Breast epithelium (tissue), 3 donors: ENCODE data around the gene MSH5.
"Not testable (repeated sequence)": the region's sequence is repeated elsewhere in the genome, so short reads cannot be mapped to it uniquely, and the experiment has no call there.

Experiments
- CTCF ChIP-seq, 3 donors: fragments of 450-650 bp; IDR thresholded peaks; one replicate each; pipeline ENCODE4 v1.5.1; 2016 to 2017; ENCODE audit warnings: antibody characterized with exemption in 3 of 3, mild to moderate bottlenecking in 3 of 3, moderate library complexity in 3 of 3
- POLR2A ChIP-seq: fragments of 450-650 bp; IDR thresholded peaks from one replicate; pipeline ENCODE4 v1.6.1; 2016; ENCODE audit warnings: antibody characterized with exemption, mild to moderate bottlenecking, moderate library complexity
- POLR2AphosphoS5 ChIP-seq, 3 donors: sonication (generic); formaldehyde crosslinking; IDR thresholded peaks; one replicate each; pipeline ENCODE4 v1.6.1; 2017; ENCODE audit warnings: antibody characterized with exemption in 3 of 3

- not testable (repeated sequence) for TF ChIP-seq CTCF (IDR thresholded peaks at IDR 0.05); POLR2A; POLR2AphosphoS5 (IDR thresholded peaks at IDR 0.05)
Observed at GRCh38 chr6:31793927-31794245, 54.1 kb downstream of the MSH5 start.
